Stimulated activated CD8-positive, alpha-beta memory T cell treated with anti-CD3 and anti-CD28 coated beads, Interleukin-15, amount 100 ng/mL, for 24 hours (primary cell): Measurements from ENCODE around the gene SCAMP1.

Experiments
- DNase-seq: peaks from one replicate; pipeline ENCODE4 v3.0.0-alpha.2; 2020; ENCODE audit warnings: low read depth

Gene SCAMP1

DNA sequence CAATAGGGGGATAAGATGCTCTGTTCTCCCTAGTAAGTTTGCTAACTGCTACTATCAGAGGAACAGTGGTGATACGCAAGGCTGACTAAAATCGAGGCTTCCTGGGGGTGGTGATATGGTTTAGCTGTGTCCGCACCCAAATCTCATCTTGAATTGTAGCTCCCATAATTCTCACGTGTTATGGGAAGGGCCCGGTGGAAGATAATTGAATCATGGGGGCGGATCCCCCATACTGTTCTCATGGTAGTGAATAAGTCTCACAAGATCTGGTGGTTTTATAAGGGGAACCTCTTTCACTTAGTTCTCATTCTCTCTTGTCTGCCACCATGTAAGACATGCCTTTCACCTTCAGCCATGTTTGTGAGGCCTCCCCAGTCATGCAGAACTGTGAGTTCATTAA is 153.0 kb downstream of the SCAMP1 start:
- no peak for DNase-seq

DNA sequence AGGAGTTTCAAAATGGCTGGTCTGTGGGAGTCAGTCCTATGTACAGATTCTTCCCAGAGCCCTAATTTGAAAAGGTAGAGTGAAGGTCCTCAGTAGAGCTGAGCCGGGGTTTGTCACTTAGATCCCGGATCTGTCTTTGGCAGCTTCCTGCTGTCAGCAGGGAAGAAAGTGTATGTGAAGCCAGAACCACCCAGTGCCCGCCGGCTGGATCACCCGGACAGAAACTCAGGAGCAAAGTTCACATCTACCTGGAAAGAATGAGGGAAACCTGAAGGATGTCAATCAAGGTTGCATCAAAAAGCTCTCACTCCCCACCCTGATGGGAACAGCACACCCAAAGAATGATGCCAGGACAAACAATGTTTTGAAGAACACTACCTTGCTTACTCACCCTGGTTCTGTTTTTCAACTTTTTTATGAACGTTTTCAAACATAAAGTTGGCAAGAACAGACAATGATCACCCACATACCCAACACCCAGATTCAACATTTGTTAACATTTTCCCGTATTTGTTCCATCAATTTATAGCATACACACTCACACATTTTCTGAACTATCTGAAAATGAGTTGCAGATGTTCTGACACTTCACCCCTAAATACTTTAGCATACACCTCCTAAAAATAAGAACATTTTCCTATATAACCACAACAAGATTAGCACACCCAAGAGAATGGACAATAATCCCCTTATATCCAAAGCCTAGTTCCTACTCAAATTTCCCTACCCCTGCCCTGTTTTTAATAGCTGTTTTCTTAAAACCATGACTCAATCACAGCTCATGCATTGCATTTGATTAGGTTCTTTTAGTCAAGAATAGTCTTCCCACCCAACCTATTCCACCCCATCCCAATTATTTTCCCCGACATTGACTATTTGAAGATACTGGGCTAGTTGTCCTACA is 154.3 kb downstream of the SCAMP1 start:
- no peak for DNase-seq

DNA sequence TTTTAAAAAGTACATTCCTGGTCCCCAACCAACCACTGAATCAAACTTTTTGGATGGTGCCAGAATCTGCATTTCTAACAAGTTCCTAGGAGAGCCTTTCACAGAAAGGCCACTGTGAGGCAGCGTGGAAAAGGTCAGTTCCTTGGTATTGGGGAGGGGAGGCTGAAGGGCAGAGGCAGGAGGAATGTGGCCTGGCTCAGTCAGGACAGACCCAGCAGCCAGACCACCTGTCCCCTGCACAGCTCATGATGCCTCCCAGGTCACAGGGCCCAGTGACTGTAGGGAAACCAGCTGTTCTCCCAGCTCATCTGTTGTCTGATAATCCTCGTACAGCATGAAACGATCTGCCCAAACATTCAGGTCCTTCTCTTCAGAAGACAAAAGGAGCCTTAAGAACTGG is 155.3 kb downstream of the SCAMP1 start:
- no peak for DNase-seq

DNA sequence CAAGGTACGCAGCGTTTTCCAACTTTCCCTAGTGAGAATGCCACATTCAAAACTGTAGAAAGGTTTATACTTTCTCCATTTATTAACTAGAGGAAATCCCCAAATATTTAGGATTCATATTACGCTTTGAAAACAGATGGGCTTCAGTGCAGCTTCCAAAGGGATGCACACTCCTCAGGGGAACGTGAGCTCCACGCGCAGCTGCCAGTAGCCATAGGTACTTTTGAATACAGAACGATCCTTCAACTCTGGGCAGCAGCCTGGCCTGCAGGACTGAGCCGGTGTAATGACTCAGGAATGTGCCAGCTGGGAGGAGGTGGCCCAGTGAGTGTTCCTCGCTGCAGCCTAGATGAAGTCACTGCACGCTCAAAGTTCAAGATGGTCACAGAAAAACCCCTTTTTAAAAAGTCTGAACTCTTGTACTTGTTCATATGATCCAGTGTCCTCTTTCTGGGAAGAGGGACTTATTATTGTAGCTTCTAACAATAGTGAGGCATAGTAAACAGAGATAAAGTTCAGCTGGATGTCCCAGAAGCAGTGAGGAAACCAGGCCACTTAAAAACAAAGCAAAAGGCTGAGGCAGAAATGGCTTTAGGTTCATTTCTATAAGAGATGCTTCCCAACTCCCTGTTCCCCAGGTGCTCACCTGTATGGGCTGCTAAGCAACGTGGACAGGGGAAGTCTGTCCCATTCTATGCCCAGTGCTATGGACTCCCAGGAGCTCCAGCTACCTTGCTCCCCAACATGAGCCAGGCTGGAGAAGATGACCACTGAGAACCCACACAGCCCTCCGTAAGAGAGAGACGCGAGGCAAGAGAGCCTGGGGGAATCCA is 158.2 kb downstream of the SCAMP1 start:
- DNase-seq = no peak

DNA sequence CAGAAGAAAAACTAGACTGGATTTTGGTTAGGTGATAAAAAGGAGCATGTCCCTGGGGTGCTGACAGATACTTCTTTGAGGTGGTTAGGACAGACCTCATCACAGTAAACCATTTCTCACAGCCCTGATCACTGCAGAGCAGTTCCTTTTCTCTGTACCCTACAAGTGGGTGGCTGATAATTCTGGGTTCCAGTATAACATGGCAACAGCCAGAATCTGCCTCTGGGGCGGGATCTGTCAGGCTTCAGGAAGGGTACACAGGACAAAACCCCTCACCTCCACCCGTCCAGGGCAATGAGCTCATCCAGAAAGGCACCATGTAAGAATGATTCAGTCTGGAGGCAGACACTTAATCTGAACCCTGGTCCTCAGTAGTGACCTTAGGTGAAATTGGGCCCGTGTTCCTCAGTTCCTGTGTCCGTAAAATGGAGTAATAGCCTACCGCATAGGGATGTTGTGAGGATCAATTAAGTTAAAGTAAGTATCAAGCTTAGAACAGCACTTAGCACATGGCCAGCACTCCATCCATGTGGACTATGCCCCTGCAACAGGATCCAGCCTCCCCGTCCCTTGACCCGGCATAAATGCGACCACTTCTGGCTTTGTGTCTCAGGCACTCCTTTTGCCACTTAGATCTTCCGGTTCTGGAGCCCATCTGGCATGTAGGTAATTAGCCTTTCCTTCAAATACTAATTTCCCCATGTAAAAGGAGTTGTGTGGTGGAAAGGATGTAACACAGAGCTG is 159.0 kb downstream of the SCAMP1 start:
- no peak for DNase-seq

DNA sequence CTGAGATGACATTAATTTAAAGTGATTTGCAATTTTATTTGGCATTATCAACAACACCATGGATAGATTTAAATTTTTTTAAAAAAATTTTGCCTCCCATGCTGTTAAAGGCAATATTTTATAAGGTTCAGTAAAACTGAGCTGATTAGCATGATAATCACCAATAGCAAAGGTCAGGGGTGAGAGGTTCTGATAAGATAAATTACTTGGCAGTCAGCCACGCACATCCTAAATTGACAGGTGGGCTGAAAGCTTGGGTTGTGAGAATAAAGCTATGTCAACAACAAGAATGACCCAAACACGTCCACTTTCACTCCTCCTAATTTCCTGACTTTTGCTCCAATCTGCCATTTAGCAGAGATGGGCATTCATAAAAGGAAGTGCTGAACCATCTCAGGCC is 161.0 kb downstream of the SCAMP1 start:
- no peak for DNase-seq

DNA sequence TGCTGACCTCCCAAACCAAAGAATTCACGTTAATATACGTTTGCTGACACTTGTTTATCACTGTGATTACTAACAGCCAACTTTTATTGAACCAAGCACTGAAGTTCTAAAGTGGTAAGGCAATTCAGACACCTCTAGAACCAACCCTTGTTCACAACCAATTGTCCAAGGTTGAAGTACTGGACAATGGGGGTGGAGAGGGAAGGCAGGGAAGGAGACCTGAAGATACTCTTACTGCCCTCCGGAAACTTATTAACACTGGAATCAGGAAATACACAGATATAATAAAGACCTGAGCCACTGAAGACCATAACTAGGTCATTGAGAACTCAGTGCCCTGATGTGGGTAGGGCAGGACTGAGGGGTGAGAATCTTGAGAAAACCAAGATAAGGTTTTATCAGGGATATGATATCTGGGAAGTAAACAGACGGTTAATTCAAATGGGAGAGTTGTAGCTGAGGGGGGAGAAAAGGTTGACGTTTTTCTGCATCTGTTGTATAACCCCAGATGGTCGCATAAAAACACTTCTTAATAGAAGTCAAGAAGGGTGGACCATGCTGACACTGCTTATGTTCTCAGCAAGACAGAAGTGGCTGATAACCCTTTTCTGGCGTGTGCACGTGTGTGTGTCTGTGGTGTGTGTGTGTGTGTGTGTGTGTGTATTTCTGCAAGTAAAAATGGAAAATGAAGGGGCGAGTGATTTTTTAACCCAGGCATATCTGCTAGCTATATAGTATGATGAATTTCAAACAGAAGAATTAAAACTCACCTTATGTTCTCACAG is 162.3 kb downstream of the SCAMP1 start:
- DNase-seq = no peak

DNA sequence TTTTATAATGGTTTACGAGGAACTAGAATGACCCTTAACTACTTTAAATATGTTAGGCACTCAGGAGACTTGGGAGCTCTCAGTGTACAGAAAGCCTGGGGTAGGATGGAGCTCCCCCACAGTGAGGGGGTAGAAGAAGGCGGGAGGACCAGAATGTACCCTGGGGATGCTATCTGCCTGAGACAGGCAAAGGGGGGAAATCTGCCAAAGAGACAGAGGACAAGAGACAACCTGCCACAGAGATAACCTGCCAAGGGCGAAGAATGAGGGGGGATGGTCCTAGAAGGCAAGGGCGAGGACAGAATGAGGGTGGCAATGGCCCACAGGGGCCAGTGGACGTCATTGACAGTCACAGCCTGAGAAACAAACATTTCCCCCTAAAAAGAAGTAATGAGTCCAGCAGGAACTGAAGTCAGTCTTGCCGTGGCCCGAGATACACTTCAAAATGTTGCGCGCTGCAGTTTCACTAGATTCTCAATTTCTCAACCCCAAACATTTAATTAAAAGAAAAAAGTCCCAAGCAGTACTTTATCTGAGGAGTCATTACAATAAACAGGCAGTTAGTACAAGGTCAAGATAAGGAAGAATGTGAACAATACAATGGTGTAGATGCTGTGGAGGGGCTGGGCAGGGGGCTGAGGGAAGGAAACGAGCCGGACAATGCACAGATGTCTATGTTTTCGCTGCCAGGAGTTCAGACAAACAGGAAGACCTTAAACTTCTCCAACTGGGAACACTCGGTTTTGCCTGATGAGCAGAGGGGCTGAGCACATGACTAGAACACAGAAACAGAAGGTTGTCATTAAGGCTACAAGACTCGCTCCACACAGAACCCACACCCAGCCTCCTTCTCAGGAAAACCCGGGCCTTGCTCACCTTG is 163.1 kb downstream of the SCAMP1 start:
- DNase-seq = no peak

DNA sequence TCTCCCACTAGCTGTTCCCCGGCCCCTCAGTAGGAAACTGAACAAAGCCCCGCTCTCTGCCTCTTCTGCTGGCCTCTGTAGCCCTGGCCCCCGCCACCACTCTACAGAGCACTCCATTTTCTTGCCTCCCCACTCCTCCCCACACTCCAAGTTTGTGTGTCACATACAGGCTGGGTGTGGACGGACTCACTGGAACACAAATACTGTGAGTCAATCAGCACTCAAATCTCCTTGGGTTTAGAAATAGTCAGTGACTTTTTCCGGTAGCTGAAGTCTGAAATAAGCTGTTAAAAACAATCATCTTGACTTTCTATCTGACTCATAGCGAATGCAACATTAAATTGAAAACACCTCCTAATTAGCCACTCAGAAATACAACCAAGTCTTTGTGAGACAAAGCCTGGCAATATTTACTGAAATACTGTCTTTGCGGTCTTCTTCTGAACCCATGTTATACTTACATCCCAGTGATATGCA is 165.7 kb downstream of the SCAMP1 start:
- DNase-seq = no peak

DNA sequence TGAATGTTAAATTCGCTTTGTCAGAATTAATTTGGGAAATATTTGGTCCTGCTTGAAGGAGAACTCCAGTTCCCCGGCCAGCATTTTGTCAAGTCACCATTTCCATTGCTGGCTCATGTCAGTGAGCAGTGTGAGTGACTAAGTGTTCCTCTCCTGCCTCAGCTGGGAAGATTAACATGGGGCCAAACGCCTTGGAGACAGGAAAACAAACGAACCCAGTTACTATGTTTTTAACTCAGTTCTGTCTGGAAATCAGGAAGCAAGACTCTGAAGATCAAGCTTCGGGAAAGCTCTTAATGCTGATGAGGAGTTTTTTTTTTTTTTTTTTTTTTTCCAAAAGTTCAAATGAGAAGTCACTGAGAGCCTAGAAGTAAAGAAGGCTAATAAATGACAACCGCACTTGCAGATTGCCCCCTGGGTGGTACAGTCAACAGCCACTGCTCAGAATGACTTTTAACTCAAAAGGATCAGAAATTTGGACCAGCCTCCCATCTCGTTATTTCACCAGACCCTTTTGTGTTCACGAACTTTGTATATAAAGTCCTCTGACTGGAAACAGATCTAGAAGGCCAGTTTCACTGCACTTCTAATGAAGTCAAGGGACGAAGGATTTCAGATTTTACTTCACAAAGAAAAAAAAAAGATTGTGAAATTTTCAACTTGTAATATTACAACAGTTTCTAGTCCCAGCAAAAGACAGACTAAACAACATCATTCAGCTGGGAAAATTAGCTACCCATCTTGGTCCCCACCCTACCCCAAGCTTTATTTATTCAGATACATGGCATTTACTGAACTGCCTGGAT is 166.8 kb downstream of the SCAMP1 start:
- DNase-seq = no peak

DNA sequence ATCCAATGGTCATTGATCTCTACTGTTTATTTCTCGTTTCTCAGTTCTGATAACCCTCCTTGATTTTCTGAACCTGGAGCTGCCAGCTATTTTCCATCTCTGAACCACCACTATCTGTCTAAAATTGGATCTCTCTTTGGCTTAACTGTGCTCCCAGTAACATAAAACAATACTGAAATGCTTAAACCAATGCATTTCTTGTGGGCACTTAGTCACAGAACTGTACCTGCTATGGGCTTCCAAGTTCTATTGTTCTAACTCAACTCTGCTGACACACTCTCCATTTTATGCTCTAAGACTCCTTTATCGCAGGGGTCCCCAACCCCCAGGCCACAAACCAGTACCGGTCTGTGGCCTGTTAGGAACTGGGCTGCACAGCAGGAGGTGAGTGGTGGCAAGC is 167.5 kb downstream of the SCAMP1 start:
- DNase-seq = no peak
